Measurements from ENCODE around the gene ST6GALNAC3. TPM values are rescaled to one million over a fixed set of nuclear protein-coding genes. Genes with fewer than 3 reads are reported as not detected.
"Not testable (repeated sequence)": the region's sequence is repeated elsewhere in the genome, so short reads cannot be mapped to it uniquely, and the experiment has no call there.

Gene ST6GALNAC3
- total RNA-seq, 2 donors from 2014 or later = 10.5 to 13.3 TPM

- intact Hi-C loops (cut with DNase I, micrococcal nuclease) = no loop called here
- DNase-seq (no peak), ATAC-seq (no peak)
These were observed 263.1 kb downstream of the ST6GALNAC3 start for GRCh38 chr1:76337542-76338219.

- no peak for DNase-seq
- intact Hi-C loops (cut with DNase I, micrococcal nuclease) = no loop called here
- ATAC-seq = no peak
These were observed 265.5 kb downstream of the ST6GALNAC3 start for GRCh38 chr1:76340056-76340455.

- DNase-seq; ATAC-seq; intact Hi-C loops (cut with DNase I, micrococcal nuclease): not testable (repeated sequence)
These were observed 267.3 kb downstream of the ST6GALNAC3 start for GRCh38 chr1:76341816-76342215.

- intact Hi-C loops (cut with DNase I, micrococcal nuclease) = no loop called here
- no peak for DNase-seq
- ATAC-seq = no peak
These were observed 268.8 kb downstream of the ST6GALNAC3 start for GRCh38 chr1:76343356-76343755.

- DNase-seq (no peak), ATAC-seq (no peak)
- intact Hi-C loops (cut with DNase I, micrococcal nuclease) = no loop called here
These were observed 277.1 kb downstream of the ST6GALNAC3 start for GRCh38 chr1:76351655-76352054.

GRCh38 chr1:76352741-76353435, 278.3 kb downstream of the ST6GALNAC3 start:
- intact Hi-C loops (cut with DNase I, micrococcal nuclease) = no loop called here
- DNase-seq (no peak), ATAC-seq (no peak)

GRCh38 chr1:76354236-76354635, 279.7 kb downstream of the ST6GALNAC3 start:
- no peak for DNase-seq
- no peak for ATAC-seq
- intact Hi-C loops (cut with DNase I, micrococcal nuclease) = no loop called here

- DNase-seq (no peak), ATAC-seq (no peak)
- intact Hi-C loops (cut with DNase I, micrococcal nuclease) = no loop called here
These were observed 292.2 kb downstream of the ST6GALNAC3 start for GRCh38 chr1:76366726-76367125.

- peak; percentile 45 for ATAC-seq
- no peak for DNase-seq
- intact Hi-C loops (cut with DNase I, micrococcal nuclease) = no loop called here
These were observed 297.4 kb downstream of the ST6GALNAC3 start for GRCh38 chr1:76371941-76372340.

- ATAC-seq (no peak), DNase-seq (no peak)
- intact Hi-C loops (cut with DNase I, micrococcal nuclease) = no loop called here
These were observed 299.5 kb downstream of the ST6GALNAC3 start for GRCh38 chr1:76374086-76374485.

- intact Hi-C loops (cut with DNase I, micrococcal nuclease) = no loop called here
- no peak for DNase-seq
- no peak for ATAC-seq
These were observed 302.7 kb downstream of the ST6GALNAC3 start for GRCh38 chr1:76377247-76377646.

- ATAC-seq = no peak
- intact Hi-C loops (cut with DNase I, micrococcal nuclease) = no loop called here
- no peak for DNase-seq
These were observed 305.0 kb downstream of the ST6GALNAC3 start for GRCh38 chr1:76379506-76379905.

GRCh38 chr1:76381450-76382097, 307.0 kb downstream of the ST6GALNAC3 start:
- intact Hi-C loops (cut with DNase I, micrococcal nuclease) = no loop called here
- ATAC-seq (no peak), DNase-seq (no peak)

GRCh38 chr1:76388261-76388660, 313.7 kb downstream of the ST6GALNAC3 start:
- intact Hi-C loops (cut with DNase I, micrococcal nuclease) = no loop called here
- ATAC-seq = no peak
- no peak for DNase-seq

- ATAC-seq (no peak), DNase-seq (no peak)
- intact Hi-C loops (cut with DNase I, micrococcal nuclease) = no loop called here
These were observed 315.9 kb downstream of the ST6GALNAC3 start for GRCh38 chr1:76390456-76390855.

GRCh38 chr1:76395059-76395458, 320.5 kb downstream of the ST6GALNAC3 start:
- DNase-seq = no peak
- no peak for ATAC-seq
- intact Hi-C loops (cut with DNase I, micrococcal nuclease) = no loop called here

GRCh38 chr1:76402128-76402527, 327.6 kb downstream of the ST6GALNAC3 start:
- intact Hi-C loops (cut with DNase I, micrococcal nuclease) = no loop called here
- ATAC-seq (no peak), DNase-seq (no peak)

GRCh38 chr1:76408303-76408702, 333.8 kb downstream of the ST6GALNAC3 start:
- DNase-seq (no peak), ATAC-seq (no peak)
- intact Hi-C loops (cut with DNase I, micrococcal nuclease) = no loop called here

GRCh38 chr1:76410499-76410898, 336.0 kb downstream of the ST6GALNAC3 start:
- DNase-seq (no peak), ATAC-seq (no peak)
- intact Hi-C loops (cut with DNase I, micrococcal nuclease) = no loop called here

- ATAC-seq (no peak), DNase-seq (no peak)
- intact Hi-C loops (cut with DNase I, micrococcal nuclease) = no loop called here
These were observed 344.0 kb downstream of the ST6GALNAC3 start for GRCh38 chr1:76418531-76418930.
